AG10803 (cell line): ENCODE data around the gene DUSP16.

Experiments
- DNase-seq: peaks from one replicate; pipeline ENCODE4 v3.0.0; 2010; ENCODE audit warnings: low read depth
- H3K4me3 ChIP-seq: 2 replicates; pipeline ENCODE4 v1.5.1; 2011; ENCODE audit warnings: mild to moderate bottlenecking, low read length, control low read depth
- TF ChIP-seq, protein P1 (sequence below): conservative IDR thresholded peaks from 2 replicates; pipeline ENCODE4 v1.5.1; 2011; ENCODE audit warnings: mild to moderate bottlenecking, low read length, control low read depth, inconsistent platforms

The DUSP16 gene

GRCh38 chr12:12534975-12535374, 27.7 kb downstream of the DUSP16 start:
- no peak for DNase-seq
- TF ChIP-seq, protein P1, sequence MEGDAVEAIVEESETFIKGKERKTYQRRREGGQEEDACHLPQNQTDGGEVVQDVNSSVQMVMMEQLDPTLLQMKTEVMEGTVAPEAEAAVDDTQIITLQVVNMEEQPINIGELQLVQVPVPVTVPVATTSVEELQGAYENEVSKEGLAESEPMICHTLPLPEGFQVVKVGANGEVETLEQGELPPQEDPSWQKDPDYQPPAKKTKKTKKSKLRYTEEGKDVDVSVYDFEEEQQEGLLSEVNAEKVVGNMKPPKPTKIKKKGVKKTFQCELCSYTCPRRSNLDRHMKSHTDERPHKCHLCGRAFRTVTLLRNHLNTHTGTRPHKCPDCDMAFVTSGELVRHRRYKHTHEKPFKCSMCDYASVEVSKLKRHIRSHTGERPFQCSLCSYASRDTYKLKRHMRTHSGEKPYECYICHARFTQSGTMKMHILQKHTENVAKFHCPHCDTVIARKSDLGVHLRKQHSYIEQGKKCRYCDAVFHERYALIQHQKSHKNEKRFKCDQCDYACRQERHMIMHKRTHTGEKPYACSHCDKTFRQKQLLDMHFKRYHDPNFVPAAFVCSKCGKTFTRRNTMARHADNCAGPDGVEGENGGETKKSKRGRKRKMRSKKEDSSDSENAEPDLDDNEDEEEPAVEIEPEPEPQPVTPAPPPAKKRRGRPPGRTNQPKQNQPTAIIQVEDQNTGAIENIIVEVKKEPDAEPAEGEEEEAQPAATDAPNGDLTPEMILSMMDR = no peak
- no peak overlapping the region for H3K4me3 ChIP-seq

DNA sequence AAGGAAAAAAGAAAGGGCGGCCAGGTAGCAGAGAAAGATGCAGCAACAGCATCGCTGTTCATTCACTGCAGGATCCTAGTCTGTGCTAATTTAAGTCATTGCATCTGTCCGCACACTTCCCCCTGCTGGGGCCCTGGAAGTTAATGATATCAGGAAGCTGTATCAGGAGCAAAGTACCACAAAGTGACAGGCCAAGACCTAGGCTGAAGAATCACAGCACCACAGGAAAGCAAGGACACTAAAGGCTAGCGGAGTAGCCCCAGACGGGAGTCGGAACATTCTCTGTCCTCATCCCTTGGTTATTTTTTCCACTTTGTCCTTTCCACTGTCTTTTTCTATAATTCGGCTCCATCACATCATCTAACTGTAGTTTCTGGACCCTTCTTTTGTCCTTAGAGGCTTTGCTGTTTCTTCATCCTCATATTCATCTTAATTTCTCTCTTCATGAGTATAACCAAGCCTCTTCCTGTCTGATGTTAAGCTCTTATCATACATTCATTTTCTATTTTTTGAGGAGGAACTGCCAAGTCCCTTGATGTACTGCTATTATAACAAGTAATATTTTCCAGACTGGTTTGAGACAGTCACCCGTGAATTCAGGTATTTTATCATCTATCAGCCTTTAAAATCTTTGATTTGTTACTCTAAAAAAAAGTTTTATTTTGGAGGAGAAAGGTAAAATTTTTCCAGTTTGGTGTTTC, 28.3 kb downstream of the DUSP16 start:
- H3K4me3 ChIP-seq = no peak overlapping the region
- DNase-seq = no peak

GRCh38 chr12:12533238-12533829, 29.3 kb downstream of the DUSP16 start:
- H3K4me3 ChIP-seq = no peak overlapping the region
- TF ChIP-seq, protein P1 = no peak
- DNase-seq = no peak

More for the DNA sequence above, 28.3 kb downstream of the DUSP16 start:
- TF ChIP-seq, protein P1 = no peak

GRCh38 chr12:12531194-12531593, 31.5 kb downstream of the DUSP16 start:
- no peak overlapping the region for H3K4me3 ChIP-seq
- TF ChIP-seq, protein P1 = no peak

GRCh38 chr12:12529783-12530421, 32.8 kb downstream of the DUSP16 start:
- TF ChIP-seq, protein P1 = no peak
- no peak overlapping the region for H3K4me3 ChIP-seq
- DNase-seq = no peak

More at GRCh38 chr12:12531194-12531593, 31.5 kb downstream of the DUSP16 start:
- DNase-seq = no peak

- no peak overlapping the region for H3K4me3 ChIP-seq
- DNase-seq = no peak
- TF ChIP-seq, protein P1 = no peak
Observed at GRCh38 chr12:12528361-12529270, 34.0 kb downstream of the DUSP16 start.
